ENCODE measurements around the gene ATG7. TPM values are rescaled to one million over a fixed set of nuclear protein-coding genes. Genes with fewer than 3 reads are reported as not detected.

The ATG7 gene
- total RNA-seq, 1 donor from 2014 or later = 55.0 TPM

- TF ChIP-seq POLR2A (IDR thresholded peaks at IDR 0.05) (no peak), POLR2AphosphoS5 (IDR thresholded peaks at IDR 0.05; ENCODE audit: insufficient read depth in 1 of 2, low read depth in 1 of 2) (no peak), CTCF (IDR thresholded peaks at IDR 0.05) (no peak)
- Histone ChIP-seq H3K27ac (no peak overlapping the region), H3K4me1 (no peaks in the 10 kb centered on the region), H3K36me3 (peaks cover 0 to 12% of the 10 kb centered on the region in 2 donors), H3K4me3 (no peak overlapping the region), H3K27me3 (no peaks in the 10 kb centered on the region), H3K9me3 (no peaks in the 10 kb centered on the region)
- no peak for DNase-seq (ENCODE audit: extremely low spot score in 2 of 2)
- intact Hi-C loops (cut with DNase I) = no loop called here
Observed at GRCh38 chr3:11410564-11410963, 138.4 kb downstream of the ATG7 start.

GRCh38 chr3:11411956-11412355, 139.8 kb downstream of the ATG7 start:
- no peaks in the 10 kb centered on the region for H3K9me3 ChIP-seq
- no peak overlapping the region for H3K4me3 ChIP-seq
- no peaks in the 10 kb centered on the region for H3K27me3 ChIP-seq
- no peak for DNase-seq (ENCODE audit: extremely low spot score in 2 of 2)
- H3K27ac ChIP-seq = no peak overlapping the region
- TF ChIP-seq POLR2A (IDR thresholded peaks at IDR 0.05) (no peak), CTCF (IDR thresholded peaks at IDR 0.05) (no peak), POLR2AphosphoS5 (IDR thresholded peaks at IDR 0.05; ENCODE audit: insufficient read depth in 1 of 2, low read depth in 1 of 2) (no peak)
- intact Hi-C loops (cut with DNase I) = no loop called here
- peaks cover 0 to 6% of the 10 kb centered on the region in 2 donors for H3K36me3 ChIP-seq
- H3K4me1 ChIP-seq = no peaks in the 10 kb centered on the region

- Histone ChIP-seq H3K27me3 (no peaks in the 10 kb centered on the region), H3K27ac (no peak overlapping the region), H3K36me3 (peaks cover 0 to 5% of the 10 kb centered on the region in 2 donors), H3K4me3 (no peak overlapping the region), H3K4me1 (no peaks in the 10 kb centered on the region), H3K9me3 (no peaks in the 10 kb centered on the region)
- TF ChIP-seq POLR2A (IDR thresholded peaks at IDR 0.05) = no peak
- no peak for TF ChIP-seq POLR2AphosphoS5 (IDR thresholded peaks at IDR 0.05; ENCODE audit: insufficient read depth in 1 of 2, low read depth in 1 of 2)
- TF ChIP-seq CTCF (IDR thresholded peaks at IDR 0.05) = no peak
- DNase-seq (ENCODE audit: extremely low spot score in 2 of 2) = no peak
- intact Hi-C loops (cut with DNase I) = no loop called here
Observed at GRCh38 chr3:11413071-11413470, 140.9 kb downstream of the ATG7 start.

- Histone ChIP-seq H3K27me3 (no peaks in the 10 kb centered on the region), H3K27ac (no peak overlapping the region), H3K9me3 (no peaks in the 10 kb centered on the region), H3K36me3 (no peaks in the 10 kb centered on the region), H3K4me1 (no peaks in the 10 kb centered on the region), H3K4me3 (no peak overlapping the region)
- intact Hi-C loops (cut with DNase I) = no loop called here
- TF ChIP-seq CTCF (IDR thresholded peaks at IDR 0.05) (no peak), POLR2AphosphoS5 (IDR thresholded peaks at IDR 0.05; ENCODE audit: insufficient read depth in 1 of 2, low read depth in 1 of 2) (no peak), POLR2A (IDR thresholded peaks at IDR 0.05) (no peak)
- no peak for DNase-seq (ENCODE audit: extremely low spot score in 2 of 2)
Observed at GRCh38 chr3:11415099-11415498, 142.9 kb downstream of the ATG7 start.

- H3K27ac ChIP-seq = no peak overlapping the region
- no peak for TF ChIP-seq CTCF (IDR thresholded peaks at IDR 0.05)
- TF ChIP-seq POLR2A (IDR thresholded peaks at IDR 0.05) = no peak
- no peak for TF ChIP-seq POLR2AphosphoS5 (IDR thresholded peaks at IDR 0.05; ENCODE audit: insufficient read depth in 1 of 2, low read depth in 1 of 2)
- no peaks in the 10 kb centered on the region for H3K9me3 ChIP-seq
- no peaks in the 10 kb centered on the region for H3K36me3 ChIP-seq
- H3K27me3 ChIP-seq = no peaks in the 10 kb centered on the region
- no peak for DNase-seq (ENCODE audit: extremely low spot score in 2 of 2)
- intact Hi-C loops (cut with DNase I) = no loop called here
- H3K4me1 ChIP-seq = no peaks in the 10 kb centered on the region
- no peak overlapping the region for H3K4me3 ChIP-seq
Observed at GRCh38 chr3:11420066-11420465, 147.9 kb downstream of the ATG7 start.

All from vagina (tissue), 2 donors.